ENCODE results near the gene LECT2. TPM values are rescaled to one million over a fixed set of nuclear protein-coding genes. Genes with fewer than 3 reads are reported as not detected.

The LECT2 gene
- total and polyA plus RNA-seq, 10 of the 15 experiments (the other 5 are each of a cell fraction or from before 2014, with no cell fraction given): not detected

DNA sequence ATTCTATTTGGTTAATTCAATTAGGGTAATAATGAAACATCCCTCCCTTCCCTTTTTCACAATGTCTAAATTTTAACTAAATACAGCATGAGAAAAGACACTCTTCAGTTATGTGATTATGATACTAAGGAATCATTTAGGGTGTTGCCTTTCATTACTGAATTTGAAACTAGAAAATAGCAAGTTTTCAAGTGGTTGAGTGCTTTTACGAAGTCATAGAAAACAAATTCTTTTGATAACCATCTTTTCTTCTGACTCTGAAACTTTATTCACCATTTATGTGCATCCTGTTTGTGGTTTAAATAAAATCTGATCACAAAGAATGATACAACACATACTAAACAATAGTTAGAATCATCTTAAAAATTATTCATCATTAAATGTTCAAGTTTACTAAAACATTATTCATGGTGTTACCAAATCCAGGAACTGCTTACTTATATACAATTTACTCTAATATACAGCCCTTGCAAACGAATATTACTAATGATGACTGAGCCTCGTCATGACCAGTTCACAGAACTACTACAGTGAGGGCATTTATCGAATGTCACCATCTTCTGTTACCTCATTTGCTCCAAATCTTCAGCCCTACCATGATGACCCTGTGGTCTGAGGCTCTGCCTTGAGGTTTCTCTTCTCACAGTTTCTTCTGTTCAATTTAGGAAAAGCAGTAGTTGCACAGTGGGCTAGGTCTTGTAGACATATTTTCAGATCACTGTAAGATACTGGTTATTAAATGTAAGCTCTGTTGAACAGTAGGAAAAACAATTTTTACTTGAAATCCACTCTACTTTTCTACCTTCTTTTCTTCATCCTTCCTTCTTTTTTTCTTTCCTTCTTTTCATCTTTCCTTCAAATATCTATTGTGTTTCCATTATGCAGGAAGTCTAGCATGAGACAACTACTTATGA, 40.8 kb downstream of the LECT2 start (continued):
- TF ChIP-seq TCF3 (IDR thresholded peaks at IDR 0.05; ENCODE audit: borderline replicate concordance, insufficient read depth, low read depth, low read length): no peak
- TF ChIP-seq, protein P1, sequence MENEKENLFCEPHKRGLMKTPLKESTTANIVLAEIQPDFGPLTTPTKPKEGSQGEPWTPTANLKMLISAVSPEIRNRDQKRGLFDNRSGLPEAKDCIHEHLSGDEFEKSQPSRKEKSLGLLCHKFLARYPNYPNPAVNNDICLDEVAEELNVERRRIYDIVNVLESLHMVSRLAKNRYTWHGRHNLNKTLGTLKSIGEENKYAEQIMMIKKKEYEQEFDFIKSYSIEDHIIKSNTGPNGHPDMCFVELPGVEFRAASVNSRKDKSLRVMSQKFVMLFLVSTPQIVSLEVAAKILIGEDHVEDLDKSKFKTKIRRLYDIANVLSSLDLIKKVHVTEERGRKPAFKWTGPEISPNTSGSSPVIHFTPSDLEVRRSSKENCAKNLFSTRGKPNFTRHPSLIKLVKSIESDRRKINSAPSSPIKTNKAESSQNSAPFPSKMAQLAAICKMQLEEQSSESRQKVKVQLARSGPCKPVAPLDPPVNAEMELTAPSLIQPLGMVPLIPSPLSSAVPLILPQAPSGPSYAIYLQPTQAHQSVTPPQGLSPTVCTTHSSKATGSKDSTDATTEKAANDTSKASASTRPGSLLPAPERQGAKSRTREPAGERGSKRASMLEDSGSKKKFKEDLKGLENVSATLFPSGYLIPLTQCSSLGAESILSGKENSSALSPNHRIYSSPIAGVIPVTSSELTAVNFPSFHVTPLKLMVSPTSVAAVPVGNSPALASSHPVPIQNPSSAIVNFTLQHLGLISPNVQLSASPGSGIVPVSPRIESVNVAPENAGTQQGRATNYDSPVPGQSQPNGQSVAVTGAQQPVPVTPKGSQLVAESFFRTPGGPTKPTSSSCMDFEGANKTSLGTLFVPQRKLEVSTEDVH (IDR thresholded peaks at IDR 0.05; ENCODE audit: low read depth, partially characterized antibody): no peak

DNA sequence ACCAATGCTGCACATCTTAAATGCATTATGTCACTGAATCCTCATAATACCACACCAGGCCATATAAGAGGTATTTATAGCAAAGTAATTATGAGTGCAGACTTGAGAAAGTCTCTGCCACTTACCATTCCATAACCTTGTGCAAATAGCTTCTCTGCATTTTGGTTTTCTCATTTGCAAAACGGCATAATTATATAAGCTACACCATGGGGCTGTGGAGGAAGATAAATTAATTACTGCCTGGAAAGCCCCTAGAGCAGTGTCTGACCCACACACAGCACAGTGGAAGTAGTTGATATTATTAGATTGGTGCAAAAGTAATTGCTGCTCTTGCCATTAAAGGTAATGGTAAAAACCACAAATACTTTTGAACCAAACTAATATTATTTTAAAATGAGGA, 49.6 kb downstream of the LECT2 start:
- ChIA-PET RAD21 (ENCODE audit: unreplicated experiment) (no interaction called here), SMC1A (ENCODE audit: uncharacterized antibody, unreplicated experiment) (interaction anchor here (1.3 kb wide), 1 partner anchor 10 kb away, joined by 3 read pairs; no protein-coding TSS in a partner anchor), CTCF (interaction anchor here (1.0 to 1.4 kb wide), 4 partner anchors 8 to 72 kb away, joined by 3 to 4 read pairs (median 4); no protein-coding TSS in a partner anchor), POLR2A (interaction anchor here (0.6 kb wide), 1 partner anchor 232 kb away, joined by 5 read pairs; no protein-coding TSS in a partner anchor)
- no peaks in the 10 kb centered on the region for H3K79me2 ChIP-seq (ENCODE audit: control insufficient read depth, insufficient read depth, low read length)
- in situ Hi-C loops (cut with MboI): no loop called here
- ATAC-seq: no peak
- H3K4me3 ChIP-seq: no peak overlapping the region
- H3K4me1 ChIP-seq (ENCODE audit: control insufficient read depth, insufficient read depth, low read length): no peaks in the 10 kb centered on the region
- no peak for DNase-seq (ENCODE audit: low read depth, low spot score)
- no peak overlapping the region for H3K4me2 ChIP-seq (ENCODE audit: control insufficient read depth, insufficient read depth)
- intact Hi-C loops (cut with micrococcal nuclease; ENCODE audit: unreplicated experiment): no loop called here
- 0% methylated on average over 1 of the region's 1 CpG for WGBS (ENCODE audit: insufficient coverage, insufficient replicate concordance, low lambda C conversion rate, missing lambda C conversion rate)
- no TSS peak for BruUV-seq (replicated peaks)
- no peak for FAIRE-seq
- no peak overlapping the region for H3K27ac ChIP-seq (ENCODE audit: control insufficient read depth, insufficient read depth)
- H3K27me3 ChIP-seq (replicated peaks in 1 of 2; ENCODE audit: control insufficient read depth in 2 of 2, insufficient read depth in 2 of 2, low read length in 1 of 2): no peaks in the 10 kb centered on the region; a peak in 2 of 4 replicates
- no peaks in the 10 kb centered on the region for H3K9me3 ChIP-seq (replicated peaks; ENCODE audit: control insufficient read depth, insufficient read depth, low read length)
- H4K20me1 ChIP-seq (ENCODE audit: control insufficient read depth, insufficient read depth): no peaks in the 10 kb centered on the region
- no peak overlapping the region for H2AFZ ChIP-seq (ENCODE audit: control insufficient read depth, low read depth, low read length)
- no peaks in the 10 kb centered on the region for H3K36me3 ChIP-seq (ENCODE audit: control insufficient read depth in 2 of 2, insufficient read depth in 2 of 2, low read length in 1 of 2)
- no peak overlapping the region for H3K9ac ChIP-seq (ENCODE audit: control insufficient read depth, insufficient read depth, low read length)
- TF ChIP-seq, protein P2, sequence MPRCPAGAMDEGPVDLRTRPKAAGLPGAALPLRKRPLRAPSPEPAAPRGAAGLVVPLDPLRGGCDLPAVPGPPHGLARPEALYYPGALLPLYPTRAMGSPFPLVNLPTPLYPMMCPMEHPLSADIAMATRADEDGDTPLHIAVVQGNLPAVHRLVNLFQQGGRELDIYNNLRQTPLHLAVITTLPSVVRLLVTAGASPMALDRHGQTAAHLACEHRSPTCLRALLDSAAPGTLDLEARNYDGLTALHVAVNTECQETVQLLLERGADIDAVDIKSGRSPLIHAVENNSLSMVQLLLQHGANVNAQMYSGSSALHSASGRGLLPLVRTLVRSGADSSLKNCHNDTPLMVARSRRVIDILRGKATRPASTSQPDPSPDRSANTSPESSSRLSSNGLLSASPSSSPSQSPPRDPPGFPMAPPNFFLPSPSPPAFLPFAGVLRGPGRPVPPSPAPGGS (IDR thresholded peaks at IDR 0.05; ENCODE audit: borderline replicate concordance, insufficient read depth, low read depth, low read length, poor library complexity, severe bottlenecking): no peak
- TF ChIP-seq ATF7 (IDR thresholded peaks at IDR 0.05; ENCODE audit: low read depth): no peak
- no peak for TF ChIP-seq SRF (IDR thresholded peaks at IDR 0.05; ENCODE audit: low read depth in 2 of 2, low read length in 2 of 2)
- TF ChIP-seq NR2C2 (IDR thresholded peaks at IDR 0.05; ENCODE audit: borderline replicate concordance, control insufficient read depth, insufficient read length, low read depth): no peak
- TF ChIP-seq, protein P3, sequence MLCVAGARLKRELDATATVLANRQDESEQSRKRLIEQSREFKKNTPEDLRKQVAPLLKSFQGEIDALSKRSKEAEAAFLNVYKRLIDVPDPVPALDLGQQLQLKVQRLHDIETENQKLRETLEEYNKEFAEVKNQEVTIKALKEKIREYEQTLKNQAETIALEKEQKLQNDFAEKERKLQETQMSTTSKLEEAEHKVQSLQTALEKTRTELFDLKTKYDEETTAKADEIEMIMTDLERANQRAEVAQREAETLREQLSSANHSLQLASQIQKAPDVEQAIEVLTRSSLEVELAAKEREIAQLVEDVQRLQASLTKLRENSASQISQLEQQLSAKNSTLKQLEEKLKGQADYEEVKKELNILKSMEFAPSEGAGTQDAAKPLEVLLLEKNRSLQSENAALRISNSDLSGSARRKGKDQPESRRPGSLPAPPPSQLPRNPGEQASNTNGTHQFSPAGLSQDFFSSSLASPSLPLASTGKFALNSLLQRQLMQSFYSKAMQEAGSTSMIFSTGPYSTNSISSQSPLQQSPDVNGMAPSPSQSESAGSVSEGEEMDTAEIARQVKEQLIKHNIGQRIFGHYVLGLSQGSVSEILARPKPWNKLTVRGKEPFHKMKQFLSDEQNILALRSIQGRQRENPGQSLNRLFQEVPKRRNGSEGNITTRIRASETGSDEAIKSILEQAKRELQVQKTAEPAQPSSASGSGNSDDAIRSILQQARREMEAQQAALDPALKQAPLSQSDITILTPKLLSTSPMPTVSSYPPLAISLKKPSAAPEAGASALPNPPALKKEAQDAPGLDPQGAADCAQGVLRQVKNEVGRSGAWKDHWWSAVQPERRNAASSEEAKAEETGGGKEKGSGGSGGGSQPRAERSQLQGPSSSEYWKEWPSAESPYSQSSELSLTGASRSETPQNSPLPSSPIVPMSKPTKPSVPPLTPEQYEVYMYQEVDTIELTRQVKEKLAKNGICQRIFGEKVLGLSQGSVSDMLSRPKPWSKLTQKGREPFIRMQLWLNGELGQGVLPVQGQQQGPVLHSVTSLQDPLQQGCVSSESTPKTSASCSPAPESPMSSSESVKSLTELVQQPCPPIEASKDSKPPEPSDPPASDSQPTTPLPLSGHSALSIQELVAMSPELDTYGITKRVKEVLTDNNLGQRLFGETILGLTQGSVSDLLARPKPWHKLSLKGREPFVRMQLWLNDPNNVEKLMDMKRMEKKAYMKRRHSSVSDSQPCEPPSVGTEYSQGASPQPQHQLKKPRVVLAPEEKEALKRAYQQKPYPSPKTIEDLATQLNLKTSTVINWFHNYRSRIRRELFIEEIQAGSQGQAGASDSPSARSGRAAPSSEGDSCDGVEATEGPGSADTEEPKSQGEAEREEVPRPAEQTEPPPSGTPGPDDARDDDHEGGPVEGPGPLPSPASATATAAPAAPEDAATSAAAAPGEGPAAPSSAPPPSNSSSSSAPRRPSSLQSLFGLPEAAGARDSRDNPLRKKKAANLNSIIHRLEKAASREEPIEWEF (IDR thresholded peaks at IDR 0.05; ENCODE audit: insufficient replicate concordance, low read depth, low read length): no peak
- TF ChIP-seq FOXK2 (IDR thresholded peaks at IDR 0.05): no peak
- TF ChIP-seq PAX5 (IDR thresholded peaks at IDR 0.05; ENCODE audit: borderline replicate concordance, low read depth, low read length): no peak
- no peak for TF ChIP-seq NFXL1 (IDR thresholded peaks at IDR 0.05; ENCODE audit: borderline replicate concordance)
- TF ChIP-seq HDAC2 (IDR thresholded peaks at IDR 0.05): no peak
